Stimulated activated naive CD8-positive, alpha-beta T cell treated with anti-CD3 and anti-CD28 coated beads, Interleukin-15, Interleukin-2, amounts not matched to agents 100 ng/mL and 50 ng/mL, for 24 hours (primary cell): Measurements from ENCODE around the gene MYOG.

ENCODE experiments used
- H3K27ac Mint-ChIP-seq: one replicate; pipeline ENCODE4 v1.8.0; 2021; ENCODE audit warnings: mild to moderate bottlenecking, mixed read lengths
- H3K27me3 Mint-ChIP-seq: one replicate; pipeline ENCODE4 v1.8.0; 2021; ENCODE audit warnings: mixed read lengths
- H3K36me3 Mint-ChIP-seq: one replicate; pipeline ENCODE4 v1.8.0; 2021; ENCODE audit warnings: low read depth, mixed read lengths
- H3K4me1 Mint-ChIP-seq: one replicate; pipeline ENCODE4 v1.8.0; 2021; ENCODE audit warnings: low read depth, mixed read lengths
- H3K4me3 Mint-ChIP-seq: one replicate; pipeline ENCODE4 v1.8.0; 2021; ENCODE audit warnings: mild to moderate bottlenecking, mixed read lengths
- H3K9me3 Mint-ChIP-seq: one replicate; pipeline ENCODE4 v1.8.0; 2021; ENCODE audit warnings: mixed read lengths

The MYOG gene

GRCh38 chr1:203073469-203073868 lies 12.3 kb downstream of the MYOG start:
- Mint-ChIP-seq H3K36me3 (no peaks in the 10 kb centered on the region), H3K4me3 (no peak overlapping the region), H3K27ac (no peak overlapping the region), H3K4me1 (peaks cover 5% of the 10 kb centered on the region), H3K27me3 (peaks cover 33% of the 10 kb centered on the region), H3K9me3 (no peaks in the 10 kb centered on the region)

GRCh38 chr1:203072911-203073310 lies 12.9 kb downstream of the MYOG start:
- Mint-ChIP-seq H3K27ac (no peak overlapping the region), H3K4me1 (peaks cover 5% of the 10 kb centered on the region), H3K36me3 (no peaks in the 10 kb centered on the region), H3K4me3 (no peak overlapping the region), H3K27me3 (peaks cover 30% of the 10 kb centered on the region), H3K9me3 (no peaks in the 10 kb centered on the region)

- peaks cover 5% of the 10 kb centered on the region for H3K4me1 Mint-ChIP-seq
- no peak overlapping the region for H3K4me3 Mint-ChIP-seq
- H3K27me3 Mint-ChIP-seq: peaks cover 29% of the 10 kb centered on the region
- no peaks in the 10 kb centered on the region for H3K36me3 Mint-ChIP-seq
- H3K27ac Mint-ChIP-seq: no peak overlapping the region
- no peaks in the 10 kb centered on the region for H3K9me3 Mint-ChIP-seq
Observed at GRCh38 chr1:203072002-203072602, 13.7 kb downstream of the MYOG start.

- no peak overlapping the region for H3K27ac Mint-ChIP-seq
- no peaks in the 10 kb centered on the region for H3K36me3 Mint-ChIP-seq
- H3K9me3 Mint-ChIP-seq: no peaks in the 10 kb centered on the region
- peaks cover 13% of the 10 kb centered on the region for H3K27me3 Mint-ChIP-seq
- H3K4me3 Mint-ChIP-seq: no peak overlapping the region
- H3K4me1 Mint-ChIP-seq: no peaks in the 10 kb centered on the region
Observed at GRCh38 chr1:203069030-203069747, 16.6 kb downstream of the MYOG start.

- H3K27ac Mint-ChIP-seq: no peak overlapping the region
- H3K36me3 Mint-ChIP-seq: no peaks in the 10 kb centered on the region
- H3K27me3 Mint-ChIP-seq: no peaks in the 10 kb centered on the region
- H3K4me3 Mint-ChIP-seq: no peak overlapping the region
- no peaks in the 10 kb centered on the region for H3K4me1 Mint-ChIP-seq
- no peaks in the 10 kb centered on the region for H3K9me3 Mint-ChIP-seq
Observed at GRCh38 chr1:203066965-203067364, 18.8 kb downstream of the MYOG start.

GRCh38 chr1:203065986-203066385 lies 19.8 kb downstream of the MYOG start:
- no peaks in the 10 kb centered on the region for H3K27me3 Mint-ChIP-seq
- H3K9me3 Mint-ChIP-seq: no peaks in the 10 kb centered on the region
- H3K27ac Mint-ChIP-seq: no peak overlapping the region
- H3K36me3 Mint-ChIP-seq: no peaks in the 10 kb centered on the region
- H3K4me3 Mint-ChIP-seq: no peak overlapping the region
- no peaks in the 10 kb centered on the region for H3K4me1 Mint-ChIP-seq

- no peaks in the 10 kb centered on the region for H3K36me3 Mint-ChIP-seq
- H3K27ac Mint-ChIP-seq: no peak overlapping the region
- no peak overlapping the region for H3K4me3 Mint-ChIP-seq
- H3K9me3 Mint-ChIP-seq: no peaks in the 10 kb centered on the region
- no peaks in the 10 kb centered on the region for H3K27me3 Mint-ChIP-seq
- no peaks in the 10 kb centered on the region for H3K4me1 Mint-ChIP-seq
Observed at GRCh38 chr1:203065191-203065590, 20.6 kb downstream of the MYOG start.

GRCh38 chr1:203063287-203063686 lies 22.5 kb downstream of the MYOG start:
- Mint-ChIP-seq H3K4me3 (no peak overlapping the region), H3K4me1 (no peaks in the 10 kb centered on the region), H3K27ac (no peak overlapping the region), H3K9me3 (no peaks in the 10 kb centered on the region), H3K27me3 (no peaks in the 10 kb centered on the region), H3K36me3 (no peaks in the 10 kb centered on the region)

GRCh38 chr1:203060115-203060514 lies 25.7 kb downstream of the MYOG start:
- no peaks in the 10 kb centered on the region for H3K4me1 Mint-ChIP-seq
- no peak overlapping the region for H3K4me3 Mint-ChIP-seq
- H3K27me3 Mint-ChIP-seq: no peaks in the 10 kb centered on the region
- H3K9me3 Mint-ChIP-seq: no peaks in the 10 kb centered on the region
- no peak overlapping the region for H3K27ac Mint-ChIP-seq
- H3K36me3 Mint-ChIP-seq: no peaks in the 10 kb centered on the region

GRCh38 chr1:203059485-203059884 lies 26.3 kb downstream of the MYOG start:
- Mint-ChIP-seq H3K4me3 (no peak overlapping the region), H3K27ac (no peak overlapping the region), H3K9me3 (no peaks in the 10 kb centered on the region), H3K4me1 (no peaks in the 10 kb centered on the region), H3K36me3 (no peaks in the 10 kb centered on the region), H3K27me3 (no peaks in the 10 kb centered on the region)

GRCh38 chr1:203058676-203058935 lies 27.2 kb downstream of the MYOG start:
- Mint-ChIP-seq H3K4me1 (no peaks in the 10 kb centered on the region), H3K36me3 (no peaks in the 10 kb centered on the region), H3K9me3 (no peaks in the 10 kb centered on the region), H3K27ac (no peak overlapping the region), H3K27me3 (no peaks in the 10 kb centered on the region), H3K4me3 (no peak overlapping the region)

- H3K4me1 Mint-ChIP-seq: no peaks in the 10 kb centered on the region
- H3K4me3 Mint-ChIP-seq: no peak overlapping the region
- no peak overlapping the region for H3K27ac Mint-ChIP-seq
- H3K27me3 Mint-ChIP-seq: no peaks in the 10 kb centered on the region
- no peaks in the 10 kb centered on the region for H3K36me3 Mint-ChIP-seq
- no peaks in the 10 kb centered on the region for H3K9me3 Mint-ChIP-seq
Observed at GRCh38 chr1:203057911-203058675, 27.7 kb downstream of the MYOG start.

- no peak overlapping the region for H3K4me3 Mint-ChIP-seq
- H3K9me3 Mint-ChIP-seq: no peaks in the 10 kb centered on the region
- H3K27me3 Mint-ChIP-seq: peaks cover 4% of the 10 kb centered on the region
- no peak overlapping the region for H3K27ac Mint-ChIP-seq
- H3K36me3 Mint-ChIP-seq: no peaks in the 10 kb centered on the region
- no peaks in the 10 kb centered on the region for H3K4me1 Mint-ChIP-seq
Observed at GRCh38 chr1:203056516-203056915, 29.3 kb downstream of the MYOG start.

- no peaks in the 10 kb centered on the region for H3K9me3 Mint-ChIP-seq
- H3K4me3 Mint-ChIP-seq: no peak overlapping the region
- no peak overlapping the region for H3K27ac Mint-ChIP-seq
- H3K27me3 Mint-ChIP-seq: peaks cover 9% of the 10 kb centered on the region
- H3K4me1 Mint-ChIP-seq: no peaks in the 10 kb centered on the region
- H3K36me3 Mint-ChIP-seq: no peaks in the 10 kb centered on the region
Observed at GRCh38 chr1:203056012-203056411, 29.8 kb downstream of the MYOG start.

- no peaks in the 10 kb centered on the region for H3K36me3 Mint-ChIP-seq
- H3K9me3 Mint-ChIP-seq: no peaks in the 10 kb centered on the region
- H3K27me3 Mint-ChIP-seq: peaks cover 10% of the 10 kb centered on the region
- H3K4me1 Mint-ChIP-seq: no peaks in the 10 kb centered on the region
- H3K27ac Mint-ChIP-seq: no peak overlapping the region
- H3K4me3 Mint-ChIP-seq: no peak overlapping the region
Observed at GRCh38 chr1:203055161-203055799, 30.5 kb downstream of the MYOG start.
